B cell (primary cell): ENCODE measurements around the gene SNX11. TPM values are rescaled to one million over a fixed set of nuclear protein-coding genes. Genes with fewer than 3 reads are reported as not detected.

Experiments used
- ATAC-seq: fragments of 200-7000 bp; cut with Tn5 transposase; one replicate; pipeline ENCODE4 v1.10.0; 2021; ENCODE audit warnings: low read depth, mild to moderate bottlenecking, moderate number of reproducible peaks, moderate library complexity
- CTCF ChIA-PET: fragments of 350-600 bp; sonication (Branson Sonifier 250); formaldehyde crosslinking; loops from one replicate; lab custom pipeline; 2021; ENCODE audit warnings: antibody characterized with exemption, inconsistent platforms; lab: Charles Lee
- POLR2A ChIA-PET: fragments of 350-600 bp; sonication (Branson Sonifier 250); formaldehyde crosslinking; loops from one replicate; lab custom pipeline; 2021; ENCODE audit warnings: antibody characterized with exemption; lab: Charles Lee
- DNase-seq: peaks from one replicate; pipeline ENCODE4 v3.0.0; 2013
- H2AFZ ChIP-seq: 2 replicates; pipeline ENCODE4 v1.6.1; 2012; ENCODE audit warnings: mild to moderate bottlenecking, low read depth, low read length; ENCODE audit not compliant: insufficient read depth, poor library complexity, severe bottlenecking
- H3K27ac ChIP-seq, 2 donors: 1 replicate in 1 of 2; 2 replicates in 1 of 2; pipeline ENCODE4 v1.5.1; 2012 to 2013; ENCODE audit warnings: low read length in 2 of 2, mild to moderate bottlenecking in 2 of 2, moderate library complexity in 1 of 2
- H3K27me3 ChIP-seq, 4 experiments: fragments of 200-600 bp in 1 of 4; sonication (generic) in 1 of 4; replicated peaks in 1 of 4; 1 replicate in 2 of 4; 2 replicates in 2 of 4; pipeline versions ENCODE4 v1.6.1 to v1.7.0; 2013 to 2016; ENCODE audit warnings: low read length in 3 of 4, mild to moderate bottlenecking in 2 of 4, mixed read lengths in 1 of 4, moderate library complexity in 1 of 4; ENCODE audit not compliant: insufficient read depth in 4 of 4, control insufficient read depth in 3 of 4; ENCODE audit errors: control extremely low read depth in 1 of 4
- H3K36me3 ChIP-seq, 2 experiments: replicated peaks in 1 of 2; 1 replicate in 1 of 2; 2 replicates in 1 of 2; pipeline versions ENCODE4 v1.6.1 to v1.7.1; 2013; ENCODE audit warnings: low read length in 1 of 2; ENCODE audit not compliant: insufficient read depth in 2 of 2, control insufficient read depth in 1 of 2; ENCODE audit errors: control extremely low read depth in 1 of 2, extremely low read depth in 1 of 2
- H3K4me1 ChIP-seq, 2 donors: fragments of 200-600 bp in 1 of 2; sonication (generic) in 1 of 2; 1 replicate in 1 of 2; 2 replicates in 1 of 2; pipeline versions ENCODE4 v1.5.1 to v1.6.1; 2013 to 2017; ENCODE audit warnings: low read length in 2 of 2; ENCODE audit not compliant: control insufficient read depth in 2 of 2, insufficient read depth in 2 of 2
- H3K4me2 ChIP-seq: replicated peaks from 2 replicates; pipeline ENCODE3; 2012; ENCODE audit warnings: mild to moderate bottlenecking, low read depth, low read length; ENCODE audit not compliant: poor library complexity, severe bottlenecking
- H3K4me3 ChIP-seq, 5 experiments: fragments of 200-600 bp in 1 of 5; sonication (generic) in 1 of 5; 1 replicate in 3 of 5; 2 replicates in 2 of 5; pipeline versions ENCODE4 v1.5.1 to v1.7.0; 2011 to 2016; ENCODE audit warnings: low read length in 4 of 5, mild to moderate bottlenecking in 4 of 5, low read depth in 2 of 5, control low read depth in 1 of 5, moderate library complexity in 1 of 5; ENCODE audit not compliant: insufficient read depth in 1 of 5; ENCODE audit errors: control extremely low read depth in 1 of 5, extremely low read depth in 1 of 5
- H3K79me2 ChIP-seq: fragments of 200-600 bp; sonication (generic); one replicate; pipeline ENCODE4 v1.6.0; 2016; ENCODE audit warnings: low read length; ENCODE audit not compliant: control insufficient read depth, insufficient read depth
- H3K9ac ChIP-seq: fragments of 200-600 bp; sonication (generic); 2 replicates; pipeline ENCODE4 v1.6.1; 2017; ENCODE audit warnings: mild to moderate bottlenecking, low read length, moderate library complexity
- H3K9me3 ChIP-seq, 3 donors: one replicate each; pipeline versions ENCODE4 v1.6.1 to v1.7.1; 2013; ENCODE audit warnings: low read length in 2 of 3; ENCODE audit not compliant: control insufficient read depth in 2 of 3, insufficient read depth in 1 of 3; ENCODE audit errors: control extremely low read depth in 1 of 3
- H4K20me1 ChIP-seq: 2 replicates; pipeline ENCODE4 v1.6.0; 2012; ENCODE audit warnings: mild to moderate bottlenecking, low read length; ENCODE audit not compliant: insufficient read depth, control insufficient read depth, poor library complexity, severe bottlenecking
- H3K27ac Mint-ChIP-seq: one replicate; pipeline ENCODE4 v1.8.0; 2021; ENCODE audit warnings: mixed read lengths
- H3K27me3 Mint-ChIP-seq: one replicate; pipeline ENCODE4 v1.8.0; 2021; ENCODE audit warnings: mixed read lengths
- H3K4me1 Mint-ChIP-seq: one replicate; pipeline ENCODE4 v1.8.0; 2021; ENCODE audit warnings: mixed read lengths
- H3K4me3 Mint-ChIP-seq: one replicate; pipeline ENCODE4 v1.8.0; 2021; ENCODE audit warnings: mixed read lengths
- H3K9me3 Mint-ChIP-seq: one replicate; pipeline ENCODE4 v1.8.0; 2022; ENCODE audit warnings: mixed read lengths; ENCODE audit not compliant: insufficient read depth
- EZH2 ChIP-seq: IDR thresholded peaks from 2 replicates; pipeline ENCODE4 v1.6.1; 2012; ENCODE audit warnings: borderline replicate concordance, low read depth, mild to moderate bottlenecking, moderate library complexity, low read length; ENCODE audit not compliant: insufficient read depth, poor library complexity, severe bottlenecking
- WGBS: methylation state at CpG from one replicate; pipeline ENCODE4 v1.1.5; 2013; ENCODE audit warnings: missing lambda C conversion rate; ENCODE audit not compliant: insufficient coverage; 5-methylcytosine and 5-hydroxymethylcytosine counted together
- intact Hi-C: fragments of 100-400 bp; cut with micrococcal nuclease; formaldehyde crosslinking; loops from one replicate; pipeline ENCODE4 v1.10.0; 2022
- polyA plus RNA-seq: library from polyadenylated mRNA; depleted of rRNA; stranded (reverse); fragments of >200 nt; gene quantifications from 2 replicates; pipeline ENCODE4 v1.2.3, GENCODE V29; 2012
- total RNA-seq, 2 donors: library from RNA; stranded (reverse); fragments of 120-200 nt in 1 of 2; gene quantifications; 1 replicate in 1 of 2; 2 replicates in 1 of 2; pipeline versions ENCODE4 v1.2.3 to v1.2.4, GENCODE V29; 2013 to 2022
- TF ChIP-seq, protein P1 (sequence below): fragments of 200-600 bp; IDR thresholded peaks from one replicate; pipeline ENCODE4 v1.8.0; 2022; ENCODE audit warnings: antibody characterized with exemption, mild to moderate bottlenecking

Gene SNX11
- total and polyA plus RNA-seq, 2 donors (not counting 1 experiment from before 2014, with no cell fraction given), result 25.6 to 42.0 TPM

DNA sequence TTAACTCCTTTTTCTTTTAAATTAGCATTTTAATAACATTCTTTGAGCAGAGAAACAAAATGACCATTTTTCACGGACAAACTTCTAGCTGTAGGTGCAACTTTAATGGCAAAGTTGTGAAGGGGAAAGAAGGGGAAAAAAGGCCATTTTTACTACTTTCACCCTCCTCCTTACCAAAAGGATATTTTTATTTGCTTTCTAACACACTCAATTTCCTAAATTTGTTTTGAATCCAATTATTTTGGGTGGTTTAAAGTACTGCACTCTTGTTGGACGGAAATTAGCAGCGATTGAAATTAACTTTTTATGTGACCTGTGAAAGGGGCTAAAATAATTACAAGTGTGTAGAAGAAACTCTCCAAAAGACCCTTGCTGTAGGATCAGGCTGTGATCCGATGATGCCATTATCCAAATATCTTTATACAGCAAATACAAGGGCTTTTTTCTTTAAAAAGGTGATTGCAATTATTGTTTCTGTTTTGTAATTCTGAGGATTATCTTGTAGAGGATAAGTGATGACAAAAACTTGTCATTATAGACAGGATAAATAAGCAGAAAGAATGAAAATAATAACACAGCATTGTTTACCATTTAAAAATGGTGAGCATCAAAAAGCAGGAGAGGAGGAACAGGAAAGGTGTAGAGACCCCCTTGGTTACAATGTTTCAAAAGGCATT lies 42.4 kb downstream of the SNX11 start:
- H3K4me2 ChIP-seq, result no peak overlapping the region
- H3K9me3 ChIP-seq, result no peaks in the 10 kb centered on the region
- intact Hi-C loops, result no loop called here
- Mint-ChIP-seq H3K27me3 (no peaks in the 10 kb centered on the region), H3K4me3 (no peak overlapping the region), H3K27ac (no peak overlapping the region), H3K9me3 (no peaks in the 10 kb centered on the region), H3K4me1 (no peaks in the 10 kb centered on the region)
- no peak overlapping the region for H3K4me3 ChIP-seq
- CTCF ChIA-PET, result interaction anchor here (0.9 kb wide), 1 partner anchor 70 kb away, joined by 3 read pairs; no protein-coding TSS in a partner anchor
- no peaks in the 10 kb centered on the region for H4K20me1 ChIP-seq
- no peaks in the 10 kb centered on the region for H3K27me3 ChIP-seq
- H3K36me3 ChIP-seq, result peaks cover 0 to 13% of the 10 kb centered on the region in 2 experiments
- no peaks in the 10 kb centered on the region for H3K79me2 ChIP-seq
- no peak for ATAC-seq
- H3K4me1 ChIP-seq, result no peaks in the 10 kb centered on the region
- H2AFZ ChIP-seq, result no peak overlapping the region
- POLR2A ChIA-PET, result interaction anchor here (0.7 kb wide), 1 partner anchor 142 kb away, joined by 4 read pairs; no protein-coding TSS in a partner anchor
- H3K27ac ChIP-seq, result no peak overlapping the region
- DNase-seq, result no peak
- TF ChIP-seq EZH2, result no peak
- TF ChIP-seq, protein P1, sequence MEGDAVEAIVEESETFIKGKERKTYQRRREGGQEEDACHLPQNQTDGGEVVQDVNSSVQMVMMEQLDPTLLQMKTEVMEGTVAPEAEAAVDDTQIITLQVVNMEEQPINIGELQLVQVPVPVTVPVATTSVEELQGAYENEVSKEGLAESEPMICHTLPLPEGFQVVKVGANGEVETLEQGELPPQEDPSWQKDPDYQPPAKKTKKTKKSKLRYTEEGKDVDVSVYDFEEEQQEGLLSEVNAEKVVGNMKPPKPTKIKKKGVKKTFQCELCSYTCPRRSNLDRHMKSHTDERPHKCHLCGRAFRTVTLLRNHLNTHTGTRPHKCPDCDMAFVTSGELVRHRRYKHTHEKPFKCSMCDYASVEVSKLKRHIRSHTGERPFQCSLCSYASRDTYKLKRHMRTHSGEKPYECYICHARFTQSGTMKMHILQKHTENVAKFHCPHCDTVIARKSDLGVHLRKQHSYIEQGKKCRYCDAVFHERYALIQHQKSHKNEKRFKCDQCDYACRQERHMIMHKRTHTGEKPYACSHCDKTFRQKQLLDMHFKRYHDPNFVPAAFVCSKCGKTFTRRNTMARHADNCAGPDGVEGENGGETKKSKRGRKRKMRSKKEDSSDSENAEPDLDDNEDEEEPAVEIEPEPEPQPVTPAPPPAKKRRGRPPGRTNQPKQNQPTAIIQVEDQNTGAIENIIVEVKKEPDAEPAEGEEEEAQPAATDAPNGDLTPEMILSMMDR, result no peak
- no CpG with 5 or more reads among the region's 4 CpGs for WGBS
- H3K9ac ChIP-seq, result no peak overlapping the region

DNA sequence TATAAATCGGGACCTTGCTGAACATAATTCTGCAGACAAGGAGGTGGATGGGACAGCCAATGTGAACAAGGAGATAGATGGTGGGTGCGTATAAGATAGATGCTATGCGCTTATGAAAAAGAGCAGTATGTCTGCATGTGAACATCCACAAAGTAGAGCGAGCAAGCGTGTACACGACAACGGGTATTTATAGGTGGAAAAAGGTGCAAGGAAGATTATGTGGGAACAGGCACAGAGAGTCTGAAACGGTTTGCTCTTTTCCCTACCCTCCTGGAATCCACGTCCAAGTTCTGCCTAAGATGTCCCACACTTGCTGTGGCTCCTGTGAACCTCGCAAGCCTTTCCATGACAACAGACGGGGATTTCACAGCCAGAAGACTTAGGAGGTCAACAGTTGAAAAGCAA lies 43.0 kb downstream of the SNX11 start:
- no peak for TF ChIP-seq EZH2
- TF ChIP-seq, protein P1, result no peak
- 94% methylated on average over 10 of the region's 11 CpGs for WGBS
- Histone ChIP-seq H3K27me3 (no peaks in the 10 kb centered on the region), H2AFZ (no peak overlapping the region), H3K4me1 (no peaks in the 10 kb centered on the region), H3K4me2 (no peak overlapping the region), H3K4me3 (no peak overlapping the region), H3K79me2 (no peaks in the 10 kb centered on the region), H4K20me1 (no peaks in the 10 kb centered on the region), H3K9ac (no peak overlapping the region), H3K36me3 (peaks cover 0 to 13% of the 10 kb centered on the region in 2 experiments), H3K27ac (no peak overlapping the region), H3K9me3 (no peaks in the 10 kb centered on the region)
- intact Hi-C loops, result no loop called here
- ChIA-PET POLR2A (no interaction called here), CTCF (no interaction called here)
- Mint-ChIP-seq H3K9me3 (no peaks in the 10 kb centered on the region), H3K27ac (no peak overlapping the region), H3K27me3 (no peaks in the 10 kb centered on the region), H3K4me1 (no peaks in the 10 kb centered on the region), H3K4me3 (no peak overlapping the region)
- DNase-seq, result no peak
- ATAC-seq, result no peak
